GM23248 (cell line): ENCODE results near the gene ANGPT4. TPM values are rescaled to one million over a fixed set of nuclear protein-coding genes. Genes with fewer than 3 reads are reported as not detected.

Source experiments
- DNase-seq: peaks from one replicate; pipeline ENCODE4 v3.0.0-alpha.2; 2015
- H2AFZ ChIP-seq: fragments of 200-600 bp; sonication (generic); 2 replicates; pipeline ENCODE4 v1.6.1; 2016; ENCODE audit warnings: antibody characterized with exemption
- H3F3A ChIP-seq: fragments of 200-600 bp; sonication (generic); 2 replicates; pipeline ENCODE4 v1.6.1; 2016; ENCODE audit warnings: mild to moderate bottlenecking, antibody characterized with exemption, mixed run types; ENCODE audit not compliant: insufficient read depth
- H3K27ac ChIP-seq: fragments of 200-600 bp; sonication (generic); 2 replicates; pipeline ENCODE4 v1.5.1; 2016; ENCODE audit warnings: mild to moderate bottlenecking
- H3K27me3 ChIP-seq: fragments of 200-600 bp; sonication (generic); replicated peaks from 2 replicates; pipeline ENCODE4 v1.6.1; 2016; ENCODE audit warnings: mild to moderate bottlenecking; ENCODE audit not compliant: insufficient read depth
- H3K36me3 ChIP-seq: fragments of 200-600 bp; sonication (generic); 2 replicates; pipeline ENCODE4 v1.6.1; 2016; ENCODE audit warnings: low read depth, mild to moderate bottlenecking
- H3K4me1 ChIP-seq: fragments of 200-600 bp; sonication (generic); 2 replicates; pipeline ENCODE4 v1.6.1; 2016; ENCODE audit warnings: mild to moderate bottlenecking; ENCODE audit not compliant: insufficient read depth
- H3K4me2 ChIP-seq: fragments of 200-600 bp; sonication (generic); one replicate; pipeline ENCODE4 v1.6.1; 2016; ENCODE audit warnings: mild to moderate bottlenecking; ENCODE audit not compliant: unreplicated experiment
- H3K4me3 ChIP-seq: fragments of 200-600 bp; sonication (generic); 2 replicates; pipeline ENCODE4 v1.5.1; 2016; ENCODE audit warnings: mild to moderate bottlenecking
- H3K79me2 ChIP-seq: fragments of 200-600 bp; sonication (generic); 2 replicates; pipeline ENCODE4 v1.6.1; 2016; ENCODE audit warnings: mild to moderate bottlenecking; ENCODE audit not compliant: insufficient read depth
- H3K9ac ChIP-seq: fragments of 200-600 bp; sonication (generic); 2 replicates; pipeline ENCODE4 v1.6.1; 2016; ENCODE audit warnings: mild to moderate bottlenecking
- H3K9me2 ChIP-seq: fragments of 200-600 bp; sonication (generic); 2 replicates; pipeline ENCODE4 v1.6.1; 2016; ENCODE audit warnings: mixed run types, mild to moderate bottlenecking, moderate library complexity; ENCODE audit not compliant: insufficient read depth
- H3K9me3 ChIP-seq: fragments of 200-600 bp; sonication (generic); one replicate; pipeline ENCODE4 v1.6.1; 2017; ENCODE audit warnings: low read depth
- H4K20me1 ChIP-seq: fragments of 200-600 bp; sonication (generic); 2 replicates; pipeline ENCODE4 v1.6.0; 2016; ENCODE audit not compliant: insufficient read depth
- EZH2 ChIP-seq: fragments of 200-600 bp; sonication (generic); IDR thresholded peaks from 2 replicates; pipeline ENCODE4 v1.6.1; 2018; ENCODE audit warnings: antibody characterized with exemption, mild to moderate bottlenecking; ENCODE audit not compliant: insufficient read depth, poor library complexity, severe bottlenecking
- EZH2phosphoT487 ChIP-seq: fragments of 200-600 bp; sonication (generic); IDR thresholded peaks from 2 replicates; pipeline ENCODE4 v1.6.1; 2018; ENCODE audit warnings: antibody characterized with exemption, moderate library complexity, mild to moderate bottlenecking, low read depth; ENCODE audit not compliant: insufficient read depth
- WGBS, 2 experiments: methylation state at CpG; one replicate each; pipeline ENCODE4 v1.1.6; 2015 to 2017; ENCODE audit warnings: low lambda C conversion rate in 2 of 2, low coverage in 1 of 2; ENCODE audit errors: missing lambda C conversion rate in 2 of 2; 5-methylcytosine and 5-hydroxymethylcytosine counted together
- in situ Hi-C: fragments of 300-500 bp; cut with MboI; formaldehyde crosslinking; loops from 2 replicates; pipeline ENCODE4 v1.15.0; 2020
- polyA plus RNA-seq: library from polyadenylated mRNA; unstranded; fragments of >200 nt; fragmentation: Nextera tagmentation; extraction: Ambion mirVana; gene quantifications from 2 replicates; pipeline ENCODE4 v1.2.1, GENCODE V29; 2016
- total RNA-seq: library from RNA; depleted of rRNA; stranded (reverse); fragments of >200 nt; shearing (Covaris generic); gene quantifications from 2 replicates; pipeline ENCODE4 v1.2.3, GENCODE V29; 2014

Gene ANGPT4
- total and polyA plus RNA-seq, 2 experiments from 2014 or later, result not detected

DNA sequence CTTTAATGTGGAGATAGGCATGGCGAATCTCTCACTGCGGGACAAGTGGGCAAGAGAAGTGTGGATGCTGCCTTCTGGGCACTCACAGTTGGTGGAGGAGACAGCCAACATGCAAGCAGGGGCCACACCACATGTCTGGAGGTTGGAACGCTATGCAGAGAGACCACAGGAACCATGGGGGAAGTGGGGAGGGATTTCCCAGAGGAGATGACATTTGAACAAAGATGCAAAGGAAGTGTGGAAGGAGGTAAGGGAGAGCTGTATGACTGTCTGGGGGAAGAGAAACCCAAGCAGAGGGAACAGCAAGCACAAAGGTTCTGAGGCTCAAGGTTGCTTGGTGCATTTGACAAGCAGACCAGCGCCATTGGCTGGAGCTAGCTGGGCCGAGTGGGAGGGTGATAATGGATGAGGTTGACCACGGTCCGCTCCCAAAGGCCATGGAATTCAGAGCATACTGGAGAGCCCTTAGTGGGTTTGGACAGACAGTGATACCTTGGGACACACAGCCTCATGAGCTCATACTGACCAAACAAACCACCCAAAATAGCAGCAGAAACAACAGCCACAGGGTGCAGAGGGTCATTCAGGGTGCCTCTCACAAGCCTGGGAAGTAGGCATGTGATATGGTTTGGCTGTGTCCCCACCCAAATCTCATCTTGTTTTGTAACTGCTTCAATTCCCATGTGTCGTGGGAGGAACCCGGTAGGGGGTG is 90.3 kb downstream of the ANGPT4 start:
- DNase-seq, result peak; percentile 25
- WGBS, 2 experiments, result 82 to 85% methylated on average over 9 of the region's 9 CpGs
- in situ Hi-C loops, result no loop called here

DNA sequence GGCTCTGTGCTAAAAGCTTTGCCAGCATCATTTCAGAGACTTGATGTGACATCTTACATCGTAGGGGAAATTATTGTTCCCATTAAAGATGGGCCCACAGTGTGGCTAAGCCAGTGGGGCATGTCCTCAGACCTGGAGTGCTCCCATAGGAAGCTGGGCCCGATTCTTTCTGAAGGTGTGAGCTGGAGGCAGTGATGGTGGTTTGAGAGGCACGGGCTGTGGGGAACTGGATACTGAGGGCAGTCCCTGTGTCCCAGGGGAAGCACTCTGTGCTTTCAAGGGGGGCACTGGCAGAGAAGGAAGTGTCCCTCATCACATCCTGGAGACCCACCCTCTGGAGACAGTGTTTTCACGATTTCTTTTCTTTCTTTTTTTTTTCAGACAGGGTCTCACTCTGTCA is 91.2 kb downstream of the ANGPT4 start:
- H3K4me2 ChIP-seq, result no peak overlapping the region
- in situ Hi-C loops, result loop anchor here (25.0 kb wide), 1 partner anchor 387 kb away; the partner anchor contains the start of gene C20orf202
- H4K20me1 ChIP-seq, result no peaks in the 10 kb centered on the region
- peaks cover 12% of the 10 kb centered on the region for H3K4me1 ChIP-seq
- H3K27ac ChIP-seq, result no peak overlapping the region
- WGBS, 2 experiments, result 82 to 89% methylated on average over 3 to 4 of the region's 4 CpGs
- no peak overlapping the region for H2AFZ ChIP-seq
- no peak overlapping the region for H3K9ac ChIP-seq
- H3K79me2 ChIP-seq, result no peaks in the 10 kb centered on the region
- no peaks in the 10 kb centered on the region for H3K36me3 ChIP-seq
- H3K27me3 ChIP-seq, result no peaks in the 10 kb centered on the region
- no peaks in the 10 kb centered on the region for H3K9me3 ChIP-seq
- no peaks in the 10 kb centered on the region for H3K9me2 ChIP-seq
- DNase-seq, result no peak
- no peak for TF ChIP-seq EZH2phosphoT487
- TF ChIP-seq EZH2, result no peak
- H3K4me3 ChIP-seq, result no peak overlapping the region
- peaks cover 11% of the 10 kb centered on the region; the same call in 1 of the 2 replicates for H3F3A ChIP-seq

More for the DNA sequence above, 90.3 kb downstream of the ANGPT4 start:
- no peaks in the 10 kb centered on the region for H3K9me2 ChIP-seq
- H3K79me2 ChIP-seq, result no peaks in the 10 kb centered on the region
- no peak overlapping the region for H3K4me3 ChIP-seq
- no peaks in the 10 kb centered on the region for H3K36me3 ChIP-seq
- no peaks in the 10 kb centered on the region for H3K9me3 ChIP-seq
- H3K4me2 ChIP-seq, result no peak overlapping the region
- H3K27me3 ChIP-seq, result no peaks in the 10 kb centered on the region
- TF ChIP-seq EZH2phosphoT487, result no peak
- no peak for TF ChIP-seq EZH2
- peaks cover 17% of the 10 kb centered on the region for H3K4me1 ChIP-seq
- H4K20me1 ChIP-seq, result no peaks in the 10 kb centered on the region
- no peak overlapping the region for H3K9ac ChIP-seq
- H2AFZ ChIP-seq, result no peak overlapping the region
- H3F3A ChIP-seq, result peaks cover 16% of the 10 kb centered on the region
- H3K27ac ChIP-seq, result no peak overlapping the region

DNA sequence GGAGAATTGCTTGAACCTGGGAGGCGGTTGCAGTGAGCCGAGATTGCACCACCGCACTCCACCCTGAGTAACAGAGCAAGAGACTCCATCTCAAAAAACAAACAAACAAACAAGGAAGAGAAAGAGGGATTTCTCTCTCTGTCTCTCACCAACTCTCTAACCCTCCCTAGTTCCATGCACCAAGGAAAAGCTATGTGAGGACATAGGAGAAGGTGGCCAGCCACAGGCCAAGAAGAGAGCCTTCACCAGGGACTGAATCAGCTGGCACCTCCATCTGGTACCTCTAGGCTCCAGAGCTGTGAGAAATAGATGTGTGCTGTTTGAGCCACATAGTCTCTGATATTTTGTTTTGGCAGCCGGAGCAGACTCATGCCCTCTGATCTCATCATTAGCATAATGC is 91.6 kb downstream of the ANGPT4 start:
- in situ Hi-C loops, result loop anchor here (25.0 kb wide), 1 partner anchor 388 kb away; the partner anchor contains the start of gene C20orf202
- Histone ChIP-seq H3K27ac (no peak overlapping the region), H3K9me3 (no peaks in the 10 kb centered on the region), H3F3A (peaks cover 6% of the 10 kb centered on the region; the same call in 1 of the 2 replicates), H2AFZ (no peak overlapping the region), H3K4me1 (peaks cover 8% of the 10 kb centered on the region), H3K9ac (no peak overlapping the region), H3K36me3 (no peaks in the 10 kb centered on the region), H3K4me3 (no peak overlapping the region), H3K4me2 (no peak overlapping the region), H3K9me2 (no peaks in the 10 kb centered on the region), H3K79me2 (no peaks in the 10 kb centered on the region), H3K27me3 (no peaks in the 10 kb centered on the region), H4K20me1 (no peaks in the 10 kb centered on the region)
- DNase-seq, result no peak
- no peak for TF ChIP-seq EZH2
- no peak for TF ChIP-seq EZH2phosphoT487
- WGBS, 2 experiments, result 81 to 94% methylated on average over 4 of the region's 4 CpGs

DNA sequence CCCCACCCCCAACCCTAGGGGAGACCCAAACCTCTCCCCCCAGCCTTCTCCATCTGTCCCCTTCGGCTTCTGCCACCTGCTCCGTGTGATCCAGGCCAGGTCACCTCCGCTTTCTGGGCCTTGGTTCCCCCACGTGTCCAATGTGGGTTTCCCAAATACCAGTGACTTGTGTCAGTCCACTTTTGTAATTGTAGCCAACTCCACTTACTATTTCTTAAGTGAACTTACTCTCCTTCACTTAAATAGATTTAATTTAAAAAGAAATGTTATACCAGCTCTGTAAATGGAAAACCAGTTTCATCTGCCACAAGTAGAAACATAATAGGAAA is 92.6 kb downstream of the ANGPT4 start:
- Histone ChIP-seq H3K9me2 (no peaks in the 10 kb centered on the region), H3K4me3 (no peak overlapping the region), H3K36me3 (no peaks in the 10 kb centered on the region), H3K79me2 (no peaks in the 10 kb centered on the region), H3K9ac (no peak overlapping the region), H2AFZ (no peak overlapping the region), H3K27me3 (no peaks in the 10 kb centered on the region), H3F3A (no peaks in the 10 kb centered on the region), H3K4me2 (no peak overlapping the region), H3K9me3 (no peaks in the 10 kb centered on the region), H3K4me1 (no peaks in the 10 kb centered on the region), H4K20me1 (no peaks in the 10 kb centered on the region), H3K27ac (no peak overlapping the region)
- TF ChIP-seq EZH2phosphoT487, result no peak
- TF ChIP-seq EZH2, result no peak
- in situ Hi-C loops, result loop anchor here (25.0 kb wide), 1 partner anchor 389 kb away; the partner anchor contains the start of gene C20orf202
- 92 to 93% methylated on average over 4 of the region's 4 CpGs for WGBS, 2 experiments
- DNase-seq, result no peak
